PC-3 (cell line): ENCODE data around the gene MRPS22.

Experiments used
- CTCF ChIP-seq: fragments of 300-600 bp; sonication (generic); conservative IDR thresholded peaks from 2 replicates; pipeline ENCODE4 v1.5.1; 2017; ENCODE audit warnings: antibody characterized with exemption, low read depth, mild to moderate bottlenecking, low read length
- EZH2 ChIP-seq: fragments of 300-600 bp; sonication (generic); IDR thresholded peaks from one replicate; pipeline ENCODE4 v1.6.1; 2017; ENCODE audit warnings: antibody characterized with exemption, mild to moderate bottlenecking, low read length; ENCODE audit not compliant: unreplicated experiment
- EZH2phosphoT487 ChIP-seq: fragments of 300-600 bp; sonication (generic); IDR thresholded peaks from 2 replicates; pipeline ENCODE4 v1.6.1; 2018; ENCODE audit warnings: mild to moderate bottlenecking, antibody characterized with exemption, low read length, borderline replicate concordance

DNA sequence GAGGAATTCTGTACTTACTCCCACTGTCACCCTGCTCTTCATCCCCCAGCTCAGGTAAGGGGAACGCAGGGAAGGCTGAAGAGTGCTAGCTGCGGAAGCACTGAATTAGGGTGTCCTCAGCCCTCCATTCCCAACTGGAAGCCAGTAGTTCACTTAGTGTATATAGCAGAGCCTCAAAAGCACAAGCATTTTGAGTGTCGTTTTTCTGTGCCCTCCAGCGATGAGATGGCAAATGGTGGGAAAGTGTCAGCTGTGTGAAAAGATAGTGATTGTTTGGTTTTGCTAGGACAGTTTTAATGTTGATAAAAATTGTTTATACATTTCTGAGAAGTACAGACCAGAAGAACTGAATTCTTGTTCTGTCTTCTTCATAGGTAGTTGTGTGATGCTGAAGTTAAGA lies 10.8 kb downstream of the MRPS22 start:
- no peak for TF ChIP-seq CTCF
- TF ChIP-seq EZH2phosphoT487 = no peak
- no peak for TF ChIP-seq EZH2
